ENCODE results near the gene ENO4.

DNA sequence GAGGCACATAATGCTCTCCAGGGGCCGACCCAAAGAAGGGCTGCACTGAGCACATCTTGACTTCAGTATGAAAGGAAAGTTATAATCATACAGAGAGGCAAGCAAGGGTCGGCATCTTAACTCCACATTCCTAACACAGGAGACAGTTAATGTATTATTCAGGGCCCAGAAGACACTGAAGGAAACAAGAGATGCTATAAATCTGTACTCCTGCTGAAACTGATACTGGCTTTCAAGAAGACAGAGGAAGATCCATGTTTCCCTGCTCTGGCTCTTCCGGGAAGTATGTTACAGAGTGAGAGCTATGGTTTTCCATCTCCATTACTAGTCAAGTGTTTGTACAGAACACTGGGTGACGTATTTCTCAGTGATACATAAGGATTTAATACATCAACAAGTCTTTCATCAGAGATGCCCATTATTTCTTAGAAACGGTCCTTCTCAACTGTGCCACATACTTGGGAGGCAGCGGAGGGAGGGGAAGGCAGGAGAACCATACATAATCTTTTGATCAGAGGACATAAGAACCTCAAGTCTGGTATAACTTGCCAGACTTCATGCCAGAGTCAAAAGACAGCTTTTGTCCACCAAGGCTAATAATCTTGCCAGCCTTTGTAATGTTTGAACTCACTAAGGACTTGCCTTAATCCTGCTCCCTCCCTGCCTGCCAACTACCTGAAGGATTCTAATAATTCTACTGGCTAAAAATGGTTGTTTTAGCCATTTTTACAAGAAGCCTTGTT lies 58.1 kb downstream of the ENO4 start:
- TF ChIP-seq, protein P1, sequence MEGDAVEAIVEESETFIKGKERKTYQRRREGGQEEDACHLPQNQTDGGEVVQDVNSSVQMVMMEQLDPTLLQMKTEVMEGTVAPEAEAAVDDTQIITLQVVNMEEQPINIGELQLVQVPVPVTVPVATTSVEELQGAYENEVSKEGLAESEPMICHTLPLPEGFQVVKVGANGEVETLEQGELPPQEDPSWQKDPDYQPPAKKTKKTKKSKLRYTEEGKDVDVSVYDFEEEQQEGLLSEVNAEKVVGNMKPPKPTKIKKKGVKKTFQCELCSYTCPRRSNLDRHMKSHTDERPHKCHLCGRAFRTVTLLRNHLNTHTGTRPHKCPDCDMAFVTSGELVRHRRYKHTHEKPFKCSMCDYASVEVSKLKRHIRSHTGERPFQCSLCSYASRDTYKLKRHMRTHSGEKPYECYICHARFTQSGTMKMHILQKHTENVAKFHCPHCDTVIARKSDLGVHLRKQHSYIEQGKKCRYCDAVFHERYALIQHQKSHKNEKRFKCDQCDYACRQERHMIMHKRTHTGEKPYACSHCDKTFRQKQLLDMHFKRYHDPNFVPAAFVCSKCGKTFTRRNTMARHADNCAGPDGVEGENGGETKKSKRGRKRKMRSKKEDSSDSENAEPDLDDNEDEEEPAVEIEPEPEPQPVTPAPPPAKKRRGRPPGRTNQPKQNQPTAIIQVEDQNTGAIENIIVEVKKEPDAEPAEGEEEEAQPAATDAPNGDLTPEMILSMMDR (IDR thresholded peaks at IDR 0.05) = no peak
- no peak for TF ChIP-seq POLR2AphosphoS5 (IDR thresholded peaks at IDR 0.05)
